ENCODE measurements around the gene NPAP1.
"Not testable (repeated sequence)": the region's sequence is repeated elsewhere in the genome, so short reads cannot be mapped to it uniquely, and the experiment has no call there.

NPAP1 gene

DNA sequence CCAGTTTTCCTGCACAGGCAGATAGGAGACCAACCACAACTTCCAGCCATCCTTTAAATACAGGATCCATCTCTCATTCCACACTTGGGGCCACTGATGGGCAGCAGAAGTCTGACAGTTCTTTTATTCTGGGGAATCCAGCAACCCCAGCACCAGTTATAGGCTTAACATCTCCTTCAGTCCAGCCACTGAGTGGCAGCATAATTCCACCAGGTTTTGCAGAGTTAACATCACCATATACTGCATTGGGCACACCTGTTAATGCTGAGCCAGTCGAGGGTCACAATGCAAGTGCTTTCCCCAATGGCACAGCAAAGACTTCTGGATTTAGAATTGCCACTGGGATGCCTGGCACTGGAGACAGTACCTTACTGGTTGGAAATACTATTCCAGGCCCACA is 2.9 kb downstream of the NPAP1 start:
- TF ChIP-seq, protein P1, sequence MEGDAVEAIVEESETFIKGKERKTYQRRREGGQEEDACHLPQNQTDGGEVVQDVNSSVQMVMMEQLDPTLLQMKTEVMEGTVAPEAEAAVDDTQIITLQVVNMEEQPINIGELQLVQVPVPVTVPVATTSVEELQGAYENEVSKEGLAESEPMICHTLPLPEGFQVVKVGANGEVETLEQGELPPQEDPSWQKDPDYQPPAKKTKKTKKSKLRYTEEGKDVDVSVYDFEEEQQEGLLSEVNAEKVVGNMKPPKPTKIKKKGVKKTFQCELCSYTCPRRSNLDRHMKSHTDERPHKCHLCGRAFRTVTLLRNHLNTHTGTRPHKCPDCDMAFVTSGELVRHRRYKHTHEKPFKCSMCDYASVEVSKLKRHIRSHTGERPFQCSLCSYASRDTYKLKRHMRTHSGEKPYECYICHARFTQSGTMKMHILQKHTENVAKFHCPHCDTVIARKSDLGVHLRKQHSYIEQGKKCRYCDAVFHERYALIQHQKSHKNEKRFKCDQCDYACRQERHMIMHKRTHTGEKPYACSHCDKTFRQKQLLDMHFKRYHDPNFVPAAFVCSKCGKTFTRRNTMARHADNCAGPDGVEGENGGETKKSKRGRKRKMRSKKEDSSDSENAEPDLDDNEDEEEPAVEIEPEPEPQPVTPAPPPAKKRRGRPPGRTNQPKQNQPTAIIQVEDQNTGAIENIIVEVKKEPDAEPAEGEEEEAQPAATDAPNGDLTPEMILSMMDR (conservative IDR thresholded peaks at IDR 0.05), result no peak
- H3K27ac ChIP-seq, result no peak overlapping the region

DNA sequence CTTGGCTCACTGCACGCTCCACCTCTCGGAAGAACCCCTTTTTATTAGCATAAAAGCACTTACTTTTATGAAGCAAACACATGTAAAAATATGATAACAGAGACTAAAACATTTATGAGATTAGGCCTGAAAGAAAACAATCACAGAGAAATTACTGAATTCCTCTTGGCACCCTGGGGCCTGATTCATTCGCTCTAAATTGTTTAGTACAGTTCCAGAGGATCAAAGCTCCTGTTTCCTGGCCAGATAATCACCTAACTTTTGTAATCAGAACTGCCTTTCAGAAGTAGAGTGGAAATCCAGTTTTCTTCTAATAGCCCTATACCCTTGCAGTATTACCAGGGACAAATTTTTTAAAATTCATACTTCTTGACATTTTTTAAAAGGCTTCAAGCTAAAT is 6.4 kb downstream of the NPAP1 start:
- no peak overlapping the region for H3K27ac ChIP-seq
- TF ChIP-seq, protein P1 (conservative IDR thresholded peaks at IDR 0.05), result no peak

DNA sequence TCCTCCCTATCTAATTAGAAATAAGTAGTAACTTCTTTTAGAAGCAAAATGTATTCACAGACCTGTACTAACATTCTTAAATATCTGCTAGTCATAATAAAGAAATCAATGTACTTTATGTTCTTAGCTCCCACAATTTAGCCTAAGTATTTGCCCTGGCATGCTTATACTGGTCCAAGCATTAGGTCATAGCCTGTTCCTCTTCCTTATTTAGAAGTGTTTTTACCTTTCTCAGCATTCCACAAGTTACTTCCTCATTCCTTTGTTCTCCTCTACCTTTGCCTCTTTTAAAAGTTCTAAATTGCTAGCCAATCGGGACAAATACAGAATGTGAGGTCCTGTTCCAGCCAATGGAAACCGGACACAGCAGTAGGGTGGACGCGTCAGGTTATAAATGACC is 7.3 kb downstream of the NPAP1 start:
- not testable (repeated sequence) for H3K27ac ChIP-seq

DNA sequence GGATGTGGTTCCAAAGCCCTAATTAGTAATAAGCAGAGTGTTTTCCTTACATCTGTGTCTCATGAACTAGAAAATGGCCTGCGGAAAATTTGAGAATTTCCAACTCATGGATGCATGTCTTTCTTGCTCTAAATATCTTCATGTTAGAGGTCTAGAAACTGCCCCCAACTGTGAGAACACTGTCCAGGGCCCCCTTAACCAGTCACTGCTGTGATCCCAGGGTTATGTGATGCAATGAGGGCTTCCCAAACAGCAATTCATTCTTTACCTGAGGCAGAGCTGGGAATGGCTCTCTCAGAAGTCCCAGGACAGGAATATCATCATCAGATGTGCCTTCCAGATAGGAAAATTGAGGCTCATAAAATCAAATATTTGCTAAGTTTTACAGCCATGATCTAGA is 8.2 kb downstream of the NPAP1 start:
- TF ChIP-seq, protein P1 (conservative IDR thresholded peaks at IDR 0.05), result no peak

DNA sequence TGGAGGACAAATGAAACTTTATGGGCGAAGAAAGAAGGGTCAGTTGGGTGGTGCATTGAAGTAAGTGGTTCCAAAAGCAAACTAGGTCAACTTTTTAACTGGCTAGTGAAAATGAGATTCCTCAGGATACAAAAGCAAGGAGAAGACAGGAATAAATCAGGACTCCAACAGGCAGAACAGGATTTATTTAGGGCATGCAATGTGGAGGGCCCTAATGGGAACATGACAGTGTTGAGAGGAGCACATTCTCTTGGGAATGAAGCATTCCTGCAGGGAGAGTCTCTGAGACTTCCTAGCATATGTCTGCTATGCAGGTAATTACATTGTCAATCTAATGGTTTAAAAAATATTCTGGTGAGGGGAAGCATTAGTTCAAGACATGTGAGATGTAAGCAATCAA is 8.7 kb downstream of the NPAP1 start:
- no peak overlapping the region for H3K27ac ChIP-seq
- TF ChIP-seq, protein P1 (conservative IDR thresholded peaks at IDR 0.05), result no peak

More for the DNA sequence above, 8.2 kb downstream of the NPAP1 start:
- no peak overlapping the region for H3K27ac ChIP-seq

DNA sequence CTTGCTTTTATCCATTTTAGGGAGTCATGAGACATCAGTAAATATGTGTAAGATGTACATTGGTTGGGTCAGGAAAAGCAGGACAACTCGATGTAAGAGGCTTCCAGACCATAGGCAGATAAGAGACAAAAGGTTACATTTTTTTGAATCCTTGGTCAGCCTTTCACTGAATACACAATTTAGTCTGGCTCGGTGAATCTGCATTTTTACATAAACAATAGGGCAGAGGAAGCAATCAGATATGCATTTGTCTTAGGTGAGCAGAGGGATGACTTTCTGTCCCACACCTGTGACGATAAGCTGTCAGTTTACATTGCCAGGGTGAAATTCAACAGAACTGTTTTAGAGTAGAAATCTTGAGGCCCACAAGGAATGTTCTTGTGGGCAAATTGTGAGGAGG is 20.6 kb downstream of the NPAP1 start:
- no peak overlapping the region for H3K27ac ChIP-seq
- TF ChIP-seq, protein P1 (conservative IDR thresholded peaks at IDR 0.05), result no peak

DNA sequence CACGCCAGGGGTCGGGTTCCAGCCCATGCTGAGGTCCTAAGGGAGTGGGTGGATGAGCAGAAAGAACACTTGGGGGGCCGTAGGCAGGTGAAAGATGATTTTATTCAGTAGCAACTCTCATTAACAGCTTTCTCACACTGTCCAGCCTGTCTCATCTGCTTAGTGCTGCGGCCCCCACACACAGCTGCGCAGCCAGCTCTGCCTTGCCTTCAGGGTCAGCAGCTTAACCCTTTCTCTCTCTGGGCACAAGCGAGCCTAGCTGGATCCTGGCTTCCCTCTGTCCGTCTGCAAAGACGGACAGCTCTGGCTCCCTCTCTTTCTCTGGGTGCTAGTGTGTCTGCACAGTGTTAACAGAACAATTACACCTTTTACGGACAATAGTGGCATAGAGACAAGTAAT is 21.3 kb downstream of the NPAP1 start:
- TF ChIP-seq, protein P1 (conservative IDR thresholded peaks at IDR 0.05), result no peak
- no peak overlapping the region for H3K27ac ChIP-seq

DNA sequence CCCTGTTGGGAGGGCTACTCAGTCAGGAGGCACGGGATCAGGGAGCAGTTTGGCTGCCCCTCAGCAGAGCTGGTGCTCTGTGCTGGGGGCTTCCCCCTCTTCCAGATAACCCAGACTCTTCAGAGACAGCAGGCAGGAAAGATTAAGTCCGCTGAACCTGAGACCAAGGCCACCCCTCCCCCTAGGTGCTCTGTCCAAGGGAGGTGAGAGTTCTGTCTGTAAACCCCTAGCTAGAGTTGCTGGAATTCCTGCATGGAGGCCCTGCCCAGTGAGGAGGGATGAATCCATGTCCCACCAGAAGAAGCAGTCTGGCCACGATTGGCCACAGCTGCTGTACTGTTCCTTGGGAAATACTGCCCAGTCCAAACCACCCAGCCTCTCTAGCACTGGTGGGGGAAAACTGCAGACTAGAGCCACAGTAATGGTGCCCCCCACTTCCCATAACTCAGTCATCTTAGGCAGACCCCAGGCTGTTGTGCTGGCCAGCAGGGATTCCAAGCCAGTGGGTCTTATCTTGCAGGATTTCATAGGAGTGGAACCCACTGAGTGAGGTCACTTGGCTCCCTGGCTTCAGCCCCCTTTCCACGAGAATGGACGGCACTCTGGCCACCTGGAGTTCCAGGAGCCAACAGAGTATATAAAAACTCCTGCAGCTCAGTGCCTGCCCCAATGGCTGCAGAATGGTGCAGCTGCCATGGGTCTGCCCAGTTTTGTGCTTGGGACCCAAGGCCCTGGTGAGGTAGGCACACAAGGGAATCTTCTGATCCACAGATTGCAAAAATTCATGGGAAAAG is 42.9 kb downstream of the NPAP1 start:
- no peak overlapping the region for H3K27ac ChIP-seq
- TF ChIP-seq, protein P1 (conservative IDR thresholded peaks at IDR 0.05), result no peak

Data from VCaP (cell line).